Effector CD4-positive, alpha-beta T cell (primary cell): Measurements from ENCODE around the gene ELOA.
"Not testable (repeated sequence)": the region's sequence is repeated elsewhere in the genome, so short reads cannot be mapped to it uniquely, and the experiment has no call there.

ENCODE experiments used
- DNase-seq: peaks from one replicate; pipeline ENCODE4 v3.0.0-alpha.2; 2020
- total RNA-seq: gene quantifications from one replicate; lab custom pipeline; 2026; lab: John Stamatoyannopoulos, UW

ELOA gene, protein sequence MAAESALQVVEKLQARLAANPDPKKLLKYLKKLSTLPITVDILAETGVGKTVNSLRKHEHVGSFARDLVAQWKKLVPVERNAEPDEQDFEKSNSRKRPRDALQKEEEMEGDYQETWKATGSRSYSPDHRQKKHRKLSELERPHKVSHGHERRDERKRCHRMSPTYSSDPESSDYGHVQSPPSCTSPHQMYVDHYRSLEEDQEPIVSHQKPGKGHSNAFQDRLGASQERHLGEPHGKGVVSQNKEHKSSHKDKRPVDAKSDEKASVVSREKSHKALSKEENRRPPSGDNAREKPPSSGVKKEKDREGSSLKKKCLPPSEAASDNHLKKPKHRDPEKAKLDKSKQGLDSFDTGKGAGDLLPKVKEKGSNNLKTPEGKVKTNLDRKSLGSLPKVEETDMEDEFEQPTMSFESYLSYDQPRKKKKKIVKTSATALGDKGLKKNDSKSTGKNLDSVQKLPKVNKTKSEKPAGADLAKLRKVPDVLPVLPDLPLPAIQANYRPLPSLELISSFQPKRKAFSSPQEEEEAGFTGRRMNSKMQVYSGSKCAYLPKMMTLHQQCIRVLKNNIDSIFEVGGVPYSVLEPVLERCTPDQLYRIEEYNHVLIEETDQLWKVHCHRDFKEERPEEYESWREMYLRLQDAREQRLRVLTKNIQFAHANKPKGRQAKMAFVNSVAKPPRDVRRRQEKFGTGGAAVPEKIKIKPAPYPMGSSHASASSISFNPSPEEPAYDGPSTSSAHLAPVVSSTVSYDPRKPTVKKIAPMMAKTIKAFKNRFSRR
- total RNA-seq = 72.8 reads per million, percentile 76 among the genes with 10 or more reads in this experiment

DNA sequence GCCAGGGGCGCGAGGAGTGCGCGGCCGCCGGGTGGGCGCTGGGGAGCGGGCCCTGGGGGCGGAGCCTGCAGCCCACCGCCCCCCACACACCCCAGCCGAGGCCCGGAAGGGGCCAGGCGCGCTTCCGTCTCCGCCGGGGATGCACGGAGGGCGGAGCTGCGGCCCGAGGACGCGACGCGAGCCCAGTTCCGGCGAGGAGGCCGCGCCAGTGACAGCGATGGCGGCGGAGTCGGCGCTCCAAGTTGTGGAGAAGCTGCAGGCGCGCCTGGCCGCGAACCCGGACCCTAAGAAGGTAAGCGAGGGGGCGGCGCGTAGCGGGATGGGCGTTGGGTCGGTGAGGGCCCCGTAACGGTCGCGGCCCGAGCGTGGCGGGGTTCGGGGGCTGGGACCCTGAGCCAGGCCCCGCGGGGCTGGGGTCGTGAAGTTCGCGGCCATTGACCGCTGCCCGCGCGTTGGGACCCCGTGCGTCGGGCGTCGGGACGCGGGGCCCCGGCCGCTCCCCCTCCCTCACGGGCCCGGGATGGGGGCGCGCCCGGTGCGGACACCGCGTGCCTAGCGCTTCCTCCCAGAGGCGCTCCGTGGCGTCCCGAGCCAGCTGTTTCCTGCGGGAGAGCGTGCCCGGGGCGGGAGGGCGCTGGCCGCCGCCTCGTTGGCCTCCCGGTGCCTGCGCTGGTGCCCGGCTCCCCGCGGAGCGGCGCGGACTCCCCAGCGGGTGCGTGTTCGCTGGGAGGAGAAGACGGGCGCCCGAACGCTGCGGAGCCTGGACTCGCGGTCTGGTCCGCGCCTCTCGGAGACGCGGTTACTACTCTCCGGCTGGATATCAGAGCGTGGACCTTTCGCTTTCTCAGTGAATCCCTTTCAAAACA, at the start of gene ELOA:
Gene ELOA, plus strand, starts transcription at position 185 of the 866 bp plus-strand sequence. Its CDS starts 33 bp downstream, at position 218.
- DNase-seq = peak; percentile 68

DNA sequence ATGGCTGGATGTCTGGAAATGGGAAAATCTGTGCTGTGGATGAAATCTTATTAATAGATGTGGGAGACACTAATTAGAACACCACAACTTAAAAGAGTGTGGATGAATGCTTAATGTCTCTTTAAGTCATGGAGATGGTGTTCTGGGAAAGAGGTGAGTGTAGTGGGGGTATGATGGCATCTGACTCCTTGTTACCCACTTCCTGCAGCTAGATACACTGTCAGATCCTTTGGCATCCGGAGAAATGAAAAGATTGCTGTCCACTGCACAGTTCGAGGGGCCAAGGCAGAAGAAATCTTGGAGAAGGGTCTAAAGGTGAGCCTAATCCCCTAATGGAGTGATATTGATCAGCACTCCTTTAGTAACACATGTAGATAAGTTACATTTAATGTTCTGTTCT, 49.7 kb upstream of the ELOA start:
- DNase-seq = no peak

DNA sequence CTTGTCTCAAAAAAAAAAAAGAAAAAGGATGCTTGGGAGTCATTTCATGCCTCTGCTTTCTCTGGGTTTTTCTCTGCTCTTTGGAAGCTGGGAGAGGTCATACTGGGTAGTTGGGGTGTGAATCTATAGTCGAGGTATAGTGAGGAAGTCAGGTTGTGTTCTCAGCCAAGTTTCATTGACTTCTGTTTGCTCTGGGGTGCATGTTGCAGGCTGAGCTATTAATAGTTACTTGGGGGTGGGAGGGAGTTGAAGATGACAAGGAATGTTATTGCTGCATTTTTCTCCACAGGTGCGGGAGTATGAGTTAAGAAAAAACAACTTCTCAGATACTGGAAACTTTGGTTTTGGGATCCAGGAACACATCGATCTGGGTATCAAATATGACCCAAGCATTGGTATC, 48.9 kb upstream of the ELOA start:
- no peak for DNase-seq

DNA sequence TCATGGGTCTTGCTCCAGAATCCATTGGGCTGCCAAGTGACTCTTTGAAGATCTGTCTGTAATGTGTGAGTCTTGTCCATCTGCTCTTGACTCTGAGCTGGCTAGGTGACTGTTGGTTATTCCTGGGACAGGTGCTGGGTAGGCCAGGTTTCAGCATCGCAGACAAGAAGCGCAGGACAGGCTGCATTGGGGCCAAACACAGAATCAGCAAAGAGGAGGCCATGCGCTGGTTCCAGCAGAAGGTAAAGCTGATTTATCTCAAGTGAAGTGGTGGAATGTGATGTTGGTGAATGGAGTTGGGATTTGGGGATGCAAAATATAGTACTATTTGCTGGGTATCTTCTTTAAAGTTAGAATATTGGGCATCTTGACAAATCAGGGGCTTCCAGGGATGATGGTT, 47.6 kb upstream of the ELOA start:
- DNase-seq = no peak

DNA sequence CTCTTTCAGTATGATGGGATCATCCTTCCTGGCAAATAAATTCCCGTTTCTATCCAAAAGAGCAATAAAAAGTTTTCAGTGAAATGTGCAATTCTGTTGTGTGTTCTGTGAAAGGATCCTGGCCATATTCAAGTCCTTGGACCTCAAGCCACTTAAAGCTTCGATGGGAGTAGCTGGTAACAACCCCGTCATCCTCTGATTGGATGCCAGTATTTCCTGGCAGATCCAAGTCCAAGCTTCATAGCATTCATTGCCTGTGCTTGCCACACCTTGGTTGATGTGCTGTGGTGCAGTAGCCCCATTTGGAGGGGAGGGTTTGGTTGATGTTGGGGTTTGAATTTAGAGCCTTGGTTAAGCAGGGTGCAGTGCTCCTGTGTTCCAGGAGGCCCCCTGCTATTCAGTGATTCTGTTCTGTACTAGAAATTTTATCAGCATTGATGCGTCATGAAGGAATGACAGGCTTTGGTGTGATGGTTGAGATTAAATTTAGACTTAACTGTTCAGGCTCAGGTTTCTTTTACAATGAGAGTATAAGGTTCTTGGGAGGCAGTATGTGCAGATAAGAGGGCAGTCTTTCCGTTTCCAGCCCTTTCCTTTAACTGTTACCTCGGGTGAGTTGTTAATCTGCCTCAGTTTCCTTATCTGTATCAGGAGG, 46.8 kb upstream of the ELOA start:
- DNase-seq = no peak

DNA sequence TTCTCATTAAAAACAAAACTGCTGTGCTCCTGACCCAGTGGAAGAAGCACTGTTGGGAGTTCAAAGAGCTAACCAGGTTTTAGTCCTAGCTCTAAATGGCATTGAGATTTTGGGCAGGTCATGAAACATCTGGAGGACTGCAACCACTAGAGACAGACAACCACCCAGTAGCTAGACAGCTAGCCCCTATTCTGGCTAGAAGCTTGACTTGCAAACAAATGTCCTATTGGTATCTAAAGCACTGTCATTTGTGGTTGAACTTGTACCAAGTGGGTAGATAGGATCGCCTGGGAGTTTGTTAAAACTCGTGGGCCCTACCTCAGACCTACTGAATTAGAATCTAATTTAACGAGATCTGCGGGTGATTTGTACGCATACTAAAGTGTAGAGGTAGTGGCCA, 44.8 kb upstream of the ELOA start:
- no peak for DNase-seq

DNA sequence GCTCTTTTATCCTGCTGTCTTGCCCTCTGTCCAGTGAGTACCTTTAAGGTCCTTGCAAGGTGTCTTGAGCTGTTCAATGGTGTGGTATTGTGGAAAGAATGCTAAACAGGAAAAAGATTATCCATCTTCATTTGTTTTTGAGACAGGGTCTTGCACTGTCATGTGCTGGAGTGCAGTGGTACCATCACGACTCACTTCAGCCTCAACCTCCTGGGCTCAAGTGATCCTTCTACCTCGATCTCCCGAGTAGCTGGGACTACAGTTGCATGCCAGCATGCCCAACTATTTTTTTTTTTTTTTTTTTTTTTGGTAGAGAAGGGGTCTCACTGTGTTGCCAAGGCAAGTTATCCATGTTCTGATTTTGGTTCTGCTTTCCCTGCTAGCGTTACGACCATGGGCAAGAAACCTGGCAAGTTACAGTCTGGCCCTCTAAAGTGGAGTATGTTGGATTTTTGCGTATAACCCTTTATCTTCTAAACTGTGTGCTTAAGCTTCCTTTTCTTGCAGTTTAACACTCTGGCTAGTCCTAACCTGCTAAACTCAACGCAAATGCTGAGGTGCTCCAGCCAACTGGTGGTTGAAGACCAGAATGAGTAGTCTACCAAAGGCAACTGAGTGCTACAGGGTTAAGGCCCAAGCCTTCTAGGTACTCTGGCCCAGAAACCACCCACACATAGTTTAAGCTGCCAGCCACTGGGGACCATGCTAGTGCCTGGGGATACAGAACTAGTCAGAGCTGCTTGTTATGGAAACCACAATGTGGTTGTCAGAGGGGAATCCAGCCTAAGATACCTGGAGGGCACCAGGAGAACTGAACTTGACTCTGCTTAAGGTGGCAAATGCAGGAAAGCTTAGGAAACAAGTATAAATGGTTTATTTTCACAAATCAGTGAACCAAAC, 43.7 kb upstream of the ELOA start:
- DNase-seq = no peak

DNA sequence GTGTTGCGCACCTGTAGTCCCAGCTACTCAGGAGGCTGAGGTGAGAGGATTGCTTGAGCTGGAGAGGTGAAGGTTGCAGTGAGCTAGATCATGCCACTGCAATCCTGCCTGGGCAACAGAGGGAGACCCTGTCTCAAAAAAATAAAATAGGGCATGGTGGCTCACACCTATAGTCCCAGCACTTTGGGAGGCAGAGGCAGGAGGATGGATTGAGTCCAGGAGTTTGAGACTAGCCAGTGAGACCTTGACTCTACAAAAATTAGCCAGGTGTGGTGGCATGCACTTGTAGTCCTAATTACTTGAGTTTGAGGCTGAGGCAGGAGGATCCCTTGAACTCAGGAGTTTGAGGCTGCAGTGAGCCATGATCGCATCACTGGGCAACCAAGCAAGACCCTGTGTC, 42.0 kb upstream of the ELOA start:
- DNase-seq = no peak

DNA sequence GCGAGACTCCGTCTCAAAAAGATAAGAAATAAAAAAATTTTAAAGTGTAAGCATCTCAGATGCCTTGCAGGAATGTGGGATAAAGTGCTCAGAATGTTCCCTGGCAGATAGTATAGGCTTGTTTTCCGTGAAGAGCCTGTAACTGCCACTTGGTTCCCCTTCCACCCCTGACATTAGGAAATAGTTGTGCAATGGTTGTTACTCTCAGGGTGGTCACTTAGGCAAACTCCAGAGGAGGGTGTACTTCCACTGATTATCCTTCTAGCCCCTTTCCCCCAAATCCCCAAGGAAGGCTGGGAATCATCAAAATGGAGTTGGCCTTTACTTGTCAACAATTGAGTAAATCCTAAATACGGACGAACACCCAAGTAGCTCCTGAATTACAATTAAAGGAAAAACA, 41.3 kb upstream of the ELOA start:
- no peak for DNase-seq

DNA sequence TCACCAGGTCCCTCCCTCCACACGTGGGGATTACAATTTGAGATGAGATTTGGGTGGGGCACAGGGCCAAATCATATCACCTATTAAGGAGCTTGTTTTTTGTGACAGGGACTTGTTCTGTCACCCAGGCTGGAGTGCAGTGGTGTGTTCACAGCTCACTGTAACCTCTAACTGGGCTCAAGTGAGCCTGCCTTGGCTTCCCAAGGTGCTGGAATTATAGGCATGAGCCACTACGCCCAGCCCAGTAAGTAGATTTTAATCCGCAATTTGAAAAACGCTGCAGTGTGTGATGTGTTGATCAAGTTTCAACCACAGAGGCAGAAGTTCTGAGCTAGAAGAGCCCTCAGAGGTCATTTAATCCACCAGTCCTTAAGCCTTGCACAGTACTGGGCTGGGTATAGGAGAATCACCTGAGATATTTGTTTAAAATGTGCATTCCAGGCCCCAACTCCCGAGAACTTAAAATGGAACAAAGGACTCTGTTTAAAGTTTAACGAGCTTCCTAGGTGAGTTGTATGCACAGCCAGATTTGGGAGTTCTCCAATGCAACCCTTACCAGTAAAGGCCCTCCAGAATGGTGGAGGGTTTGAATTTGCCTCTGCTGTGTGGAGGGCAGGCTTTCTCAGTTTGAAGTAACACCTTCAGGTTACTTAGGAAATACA, 38.3 kb upstream of the ELOA start:
- no peak for DNase-seq

DNA sequence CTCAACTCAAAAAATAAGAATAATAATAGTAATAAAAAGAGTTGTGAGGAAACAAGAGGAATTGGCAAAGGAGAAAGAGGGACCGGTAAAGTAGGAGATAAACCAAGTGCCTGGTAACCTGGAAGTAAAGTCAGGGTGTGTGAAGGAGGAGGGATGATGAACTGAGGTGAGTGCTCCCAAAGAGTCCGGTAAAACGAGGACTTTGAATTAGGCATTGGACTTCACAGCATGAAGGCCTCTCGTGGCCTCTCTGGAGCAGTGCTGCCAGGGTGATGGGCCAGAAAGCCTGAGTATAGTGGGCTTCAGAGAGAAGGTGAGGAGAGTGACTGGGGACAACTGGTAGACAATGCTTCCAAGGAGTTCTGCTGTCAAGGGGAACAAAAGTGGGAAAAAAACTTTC, 34.0 kb upstream of the ELOA start:
- no peak for DNase-seq

DNA sequence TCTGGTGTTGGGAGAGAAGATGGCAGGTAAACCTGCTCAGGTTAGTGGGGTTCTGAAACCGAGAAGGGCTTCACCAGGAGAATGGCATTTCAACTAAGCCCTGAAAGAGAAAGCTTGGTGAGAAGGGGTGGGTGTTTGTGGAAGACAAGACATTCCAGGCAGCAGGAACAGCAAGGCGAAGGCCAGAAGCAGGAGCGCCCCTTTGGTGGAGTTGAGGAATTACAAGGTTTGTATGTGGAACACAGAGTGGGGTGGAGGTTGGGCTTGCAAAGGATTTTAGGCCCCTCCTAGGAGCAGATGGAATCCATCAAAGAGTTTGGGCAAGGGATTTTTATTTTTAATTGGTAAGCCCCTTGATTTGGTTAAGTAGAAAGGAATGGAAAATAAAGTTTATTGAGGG, 24.8 kb upstream of the ELOA start:
- no peak for DNase-seq

DNA sequence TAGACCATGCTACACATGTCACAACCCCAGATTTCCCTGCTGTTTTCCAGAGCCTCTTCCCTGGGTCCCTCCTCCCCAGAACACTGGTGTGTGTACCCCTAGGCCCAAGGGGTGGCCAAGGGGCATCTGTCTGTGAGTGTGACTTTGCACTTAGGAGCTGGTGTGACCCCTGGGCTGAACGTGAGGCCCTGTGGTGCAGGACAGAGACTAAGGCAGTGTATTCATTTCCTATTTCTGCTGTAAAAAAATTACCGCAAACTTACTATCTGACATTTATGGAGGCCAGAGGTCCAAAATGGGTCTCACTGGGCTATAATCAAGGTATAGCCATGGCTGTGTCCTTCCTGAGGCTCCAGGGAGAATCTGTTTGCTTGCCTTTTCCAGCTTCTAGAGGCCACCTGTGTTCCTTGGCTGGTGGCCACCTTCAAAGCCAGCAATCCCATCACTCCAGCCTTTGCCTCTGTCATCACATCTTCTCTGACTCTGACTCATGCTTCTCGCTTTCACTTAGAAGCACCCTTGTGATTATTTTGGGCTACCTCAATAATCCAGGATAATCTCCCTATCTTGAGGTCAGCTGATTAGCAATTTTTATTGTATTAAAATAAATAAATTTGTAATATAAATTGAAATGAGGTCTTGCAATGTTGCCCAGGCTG, 24.0 kb upstream of the ELOA start:
- DNase-seq = no peak

DNA sequence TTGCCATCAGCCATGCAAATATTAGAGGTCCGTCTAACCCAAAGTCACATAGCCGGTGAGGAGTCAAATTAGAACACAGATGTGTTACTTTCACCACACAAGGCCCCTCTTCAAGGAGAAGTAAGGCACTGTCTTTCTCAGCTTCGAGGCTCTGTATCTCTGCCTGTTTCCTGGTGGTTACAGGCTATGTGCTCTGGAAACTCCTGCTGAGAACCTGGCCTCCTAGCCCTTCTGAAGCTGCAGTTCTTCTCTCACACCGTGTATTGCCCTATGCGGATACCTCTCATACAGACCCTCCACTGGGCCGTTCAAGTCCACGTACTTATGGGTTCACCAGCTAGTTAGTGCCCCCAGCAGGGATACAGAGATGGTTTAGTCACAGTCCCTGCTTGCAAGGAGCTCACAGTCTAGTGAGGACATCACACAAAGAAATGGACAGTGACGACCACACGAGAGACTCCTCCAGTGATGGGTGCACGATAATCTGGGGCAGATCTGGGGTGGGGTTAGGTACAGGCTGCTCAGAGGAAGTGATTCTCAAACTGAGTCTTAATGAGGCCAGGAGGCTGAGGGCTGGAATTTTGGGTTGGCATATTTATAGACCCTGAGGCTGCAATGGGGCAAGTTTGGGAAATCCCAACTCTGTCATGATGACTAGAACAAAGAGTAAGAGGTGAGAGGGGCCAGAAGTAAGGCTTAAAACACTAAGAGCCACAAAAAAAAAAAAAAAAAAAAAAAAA, 22.8 kb upstream of the ELOA start:
- DNase-seq = no peak

DNA sequence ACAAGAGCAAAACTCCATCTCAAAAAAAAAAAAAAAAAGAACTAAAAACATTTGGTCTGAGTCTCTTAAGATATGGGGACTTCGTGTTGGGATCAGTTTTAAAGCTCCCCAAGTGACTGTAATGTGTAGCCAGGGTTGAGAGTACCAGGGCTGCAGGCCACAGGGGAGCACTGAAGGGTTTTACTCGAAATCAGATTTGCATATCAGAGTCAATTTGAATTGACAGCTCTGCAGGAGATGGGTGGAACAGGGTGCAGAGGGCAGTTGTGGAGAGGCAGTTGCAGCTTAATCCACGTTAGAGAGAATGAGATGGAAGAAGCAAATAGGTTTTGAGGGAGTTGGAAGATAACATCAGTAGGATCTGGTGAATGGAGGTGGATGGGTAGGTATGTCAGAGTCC, 20.6 kb upstream of the ELOA start:
- DNase-seq = no peak

DNA sequence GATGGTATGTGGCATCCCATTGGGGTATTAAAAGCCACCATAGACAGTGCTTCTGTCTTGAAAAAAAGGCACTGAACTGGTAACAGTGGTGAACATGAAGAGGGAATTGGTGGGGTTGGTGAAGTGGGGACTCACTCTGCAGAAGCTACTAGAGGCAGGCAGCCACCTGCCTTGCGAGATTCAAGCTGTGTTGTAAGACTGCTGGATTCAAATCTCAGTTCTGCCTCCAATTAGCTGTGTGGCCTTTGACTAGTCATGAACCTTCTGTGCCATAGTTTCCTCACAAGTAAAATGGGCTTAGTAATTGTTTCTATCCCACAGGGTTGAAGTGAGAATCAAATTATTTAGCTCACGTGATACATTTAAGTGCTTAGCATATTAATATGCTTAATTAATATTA, 16.6 kb upstream of the ELOA start:
- DNase-seq = no peak

DNA sequence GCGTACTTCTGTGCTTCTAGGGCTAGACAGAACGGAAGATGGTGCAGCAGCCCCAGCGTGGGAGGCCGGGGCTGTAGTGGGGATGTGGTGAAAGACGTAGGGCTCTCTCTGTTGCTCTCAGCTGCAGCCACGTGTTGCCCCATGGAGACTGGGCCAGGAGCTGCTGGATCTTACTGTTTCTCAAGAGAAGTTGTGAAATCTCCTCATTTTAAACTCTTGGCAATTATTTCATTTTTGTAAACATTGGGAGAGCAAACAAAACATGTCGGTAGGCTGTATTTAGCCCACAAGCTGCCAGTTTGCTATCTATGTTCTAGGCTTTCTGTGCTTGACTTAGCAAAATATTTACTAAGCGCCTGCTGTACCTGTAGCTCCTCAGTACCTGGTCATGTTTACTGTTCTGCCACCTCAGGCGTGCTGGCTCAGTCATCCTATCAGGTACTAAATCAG, 15.9 kb upstream of the ELOA start:
- no peak for DNase-seq

DNA sequence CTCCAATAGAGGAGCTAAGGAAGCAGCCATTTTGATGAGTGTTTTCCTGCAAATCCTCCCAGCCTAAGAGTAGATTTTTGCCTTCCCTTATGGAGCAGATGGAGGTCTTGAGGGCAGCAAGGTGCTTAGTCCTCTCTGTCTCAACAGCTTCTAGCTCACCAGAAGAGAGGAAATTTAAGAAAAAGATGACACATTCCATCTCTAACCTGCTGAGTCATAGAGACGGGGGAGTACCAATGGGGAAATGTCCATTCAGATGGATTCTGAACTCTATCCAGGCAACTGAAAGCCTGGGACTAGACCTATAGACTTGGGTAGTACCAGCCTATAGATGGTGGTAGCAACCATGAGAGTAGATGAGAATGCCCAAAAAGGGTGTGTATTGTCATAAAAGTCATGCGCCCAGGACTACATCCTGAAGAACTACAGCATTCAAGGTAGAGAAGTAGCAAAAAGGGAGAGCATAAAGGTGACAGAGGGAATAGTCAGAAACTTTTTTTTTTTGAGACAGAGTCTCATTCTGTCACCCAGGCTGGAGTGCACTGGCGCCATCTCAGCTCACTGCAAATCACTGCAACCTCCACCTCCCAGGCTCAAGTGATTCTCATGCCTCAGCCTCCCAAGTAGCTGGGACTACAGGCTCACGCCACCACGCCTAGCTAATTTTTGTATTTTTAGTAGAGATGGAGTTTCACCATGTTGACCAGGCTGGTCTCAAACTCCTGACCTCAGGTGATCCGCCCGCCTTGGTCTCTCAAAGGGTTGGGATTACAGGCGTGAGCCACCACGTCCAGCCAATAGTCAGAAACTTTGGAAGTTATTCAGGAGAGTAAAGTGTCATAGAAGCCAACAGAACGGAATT, 10.7 kb upstream of the ELOA start:
- no peak for DNase-seq

DNA sequence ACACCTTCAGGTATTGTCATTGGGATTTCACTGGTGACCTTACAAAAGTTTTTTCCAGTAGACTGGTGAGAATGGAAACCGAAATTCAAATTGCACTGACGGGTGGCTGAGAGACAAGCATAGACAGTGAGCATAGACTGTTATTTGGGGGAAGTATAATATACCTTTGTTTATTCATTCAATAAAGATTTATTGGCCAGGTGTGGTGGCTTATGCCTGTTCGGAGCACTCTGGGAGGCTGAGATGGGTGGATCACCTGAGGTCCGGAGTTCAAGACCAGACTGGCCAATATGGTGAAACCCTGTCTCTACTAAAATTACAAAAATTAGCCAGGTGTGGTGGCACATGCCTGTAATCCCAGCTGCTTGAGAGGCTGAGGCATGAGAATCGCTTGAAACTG, 10.0 kb upstream of the ELOA start:
- not testable (repeated sequence) for DNase-seq
